ENCODE results near the gene IMP4.
"Not testable (repeated sequence)": the region's sequence is repeated elsewhere in the genome, so short reads cannot be mapped to it uniquely, and the experiment has no call there.

Gene IMP4

GRCh38 chr2:130342533-130343275 lies at the start of gene IMP4:
IMP4 (plus strand) TSS chr2:130342897; CDS start chr2:130342933, 36 bp downstream.
- peak; percentile 98 for DNase-seq (ENCODE audit: low spot score)

- DNase-seq (ENCODE audit: low spot score) = no peak
Measured at GRCh38 chr2:130300258-130300969, 42.3 kb upstream of the IMP4 start.

- DNase-seq (ENCODE audit: low spot score) = no peak
Measured at GRCh38 chr2:130300970-130301348, 41.7 kb upstream of the IMP4 start.

GRCh38 chr2:130302164-130302886 lies 40.4 kb upstream of the IMP4 start:
- DNase-seq (ENCODE audit: low spot score) = no peak

- no peak for DNase-seq (ENCODE audit: low spot score)
Measured at GRCh38 chr2:130303169-130303568, 39.5 kb upstream of the IMP4 start.

GRCh38 chr2:130304726-130305125 lies 38.0 kb upstream of the IMP4 start:
- no peak for DNase-seq (ENCODE audit: low spot score)

GRCh38 chr2:130307850-130308249 lies 34.8 kb upstream of the IMP4 start:
- no peak for DNase-seq (ENCODE audit: low spot score)

- no peak for DNase-seq (ENCODE audit: low spot score)
Measured at GRCh38 chr2:130310881-130311280, 31.8 kb upstream of the IMP4 start.

- no peak for DNase-seq (ENCODE audit: low spot score)
Measured at GRCh38 chr2:130313812-130314334, 28.8 kb upstream of the IMP4 start.

- no peak for DNase-seq (ENCODE audit: low spot score)
Measured at GRCh38 chr2:130314377-130314776, 28.3 kb upstream of the IMP4 start.

GRCh38 chr2:130316596-130316995 lies 26.1 kb upstream of the IMP4 start:
- no peak for DNase-seq (ENCODE audit: low spot score)

GRCh38 chr2:130318906-130319305 lies 23.8 kb upstream of the IMP4 start:
- no peak for DNase-seq (ENCODE audit: low spot score)

GRCh38 chr2:130319536-130319935 lies 23.2 kb upstream of the IMP4 start:
- DNase-seq (ENCODE audit: low spot score) = no peak

- no peak for DNase-seq (ENCODE audit: low spot score)
Measured at GRCh38 chr2:130327703-130328527, 14.8 kb upstream of the IMP4 start.

- no peak for DNase-seq (ENCODE audit: low spot score)
Measured at GRCh38 chr2:130328710-130329109, 14.0 kb upstream of the IMP4 start.

GRCh38 chr2:130332271-130333073 lies 10.2 kb upstream of the IMP4 start:
- peak; percentile 69 for DNase-seq (ENCODE audit: low spot score)

GRCh38 chr2:130333253-130333652 lies 9.4 kb upstream of the IMP4 start:
- DNase-seq (ENCODE audit: low spot score) = not testable (repeated sequence)

- DNase-seq (ENCODE audit: low spot score) = no peak
Measured at GRCh38 chr2:130334026-130334425, 8.7 kb upstream of the IMP4 start.

- DNase-seq (ENCODE audit: low spot score) = no peak
Measured at GRCh38 chr2:130335226-130335625, 7.5 kb upstream of the IMP4 start.

GRCh38 chr2:130336150-130336876 lies 6.4 kb upstream of the IMP4 start:
- DNase-seq (ENCODE audit: low spot score) = no peak
